Mucosa of stomach (tissue), 1 donor: Measurements from ENCODE around the gene DYRK2.
"Not testable (repeated sequence)": the region's sequence is repeated elsewhere in the genome, so short reads cannot be mapped to it uniquely, and the experiment has no call there.

Experiments
- H3K27me3 ChIP-seq: one replicate; pipeline ENCODE4 v1.7.0; 2013; ENCODE audit warnings: mild to moderate bottlenecking, low read length; ENCODE audit not compliant: control insufficient read depth, insufficient read depth
- H3K36me3 ChIP-seq: one replicate; pipeline ENCODE4 v1.7.0; 2013; ENCODE audit warnings: low read length; ENCODE audit not compliant: control insufficient read depth, insufficient read depth
- H3K4me1 ChIP-seq: one replicate; pipeline ENCODE4 v1.7.0; 2013; ENCODE audit warnings: mild to moderate bottlenecking, low read length; ENCODE audit not compliant: control insufficient read depth, insufficient read depth
- H3K4me3 ChIP-seq: one replicate; pipeline ENCODE4 v1.7.0; 2013; ENCODE audit warnings: low read length
- H3K9ac ChIP-seq: one replicate; pipeline ENCODE4 v1.7.0; 2013; ENCODE audit warnings: mild to moderate bottlenecking, low read length, moderate library complexity
- H3K9me3 ChIP-seq: one replicate; pipeline ENCODE4 v1.7.0; 2013; ENCODE audit warnings: mild to moderate bottlenecking, low read length, moderate library complexity; ENCODE audit not compliant: control insufficient read depth
- donor health status: Pancreatic carcinoma.

Gene DYRK2

GRCh38 chr12:67662910-67663538 is 14.5 kb downstream of the DYRK2 start:
- H3K9ac ChIP-seq = no peak overlapping the region
- H3K4me1 ChIP-seq = peaks cover 22% of the 10 kb centered on the region
- no peak overlapping the region for H3K4me3 ChIP-seq
- no peaks in the 10 kb centered on the region for H3K27me3 ChIP-seq
- H3K9me3 ChIP-seq = no peaks in the 10 kb centered on the region
- H3K36me3 ChIP-seq = no peaks in the 10 kb centered on the region

DNA sequence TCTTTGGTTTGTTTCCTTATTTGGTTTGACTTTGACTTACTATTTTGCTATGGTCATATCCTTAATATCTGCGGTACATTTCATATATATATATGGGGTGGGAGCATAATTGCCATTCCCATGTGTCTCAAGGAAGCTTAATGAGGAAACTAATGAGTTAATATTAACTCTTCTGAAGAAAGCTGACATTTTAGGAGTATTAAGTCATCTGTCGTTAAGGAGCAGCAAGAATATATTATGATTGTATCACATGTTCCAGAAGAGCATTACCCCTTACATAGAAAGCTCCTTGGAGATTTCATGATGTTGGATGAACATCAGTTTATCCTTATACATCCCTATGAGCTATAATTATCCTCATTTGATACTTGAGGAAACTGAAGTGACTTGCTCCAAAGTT is 15.6 kb downstream of the DYRK2 start:
- Histone ChIP-seq H3K4me1 (peaks cover 21% of the 10 kb centered on the region), H3K27me3 (no peaks in the 10 kb centered on the region), H3K9me3 (no peaks in the 10 kb centered on the region), H3K9ac (no peak overlapping the region), H3K4me3 (no peak overlapping the region), H3K36me3 (no peaks in the 10 kb centered on the region)

DNA sequence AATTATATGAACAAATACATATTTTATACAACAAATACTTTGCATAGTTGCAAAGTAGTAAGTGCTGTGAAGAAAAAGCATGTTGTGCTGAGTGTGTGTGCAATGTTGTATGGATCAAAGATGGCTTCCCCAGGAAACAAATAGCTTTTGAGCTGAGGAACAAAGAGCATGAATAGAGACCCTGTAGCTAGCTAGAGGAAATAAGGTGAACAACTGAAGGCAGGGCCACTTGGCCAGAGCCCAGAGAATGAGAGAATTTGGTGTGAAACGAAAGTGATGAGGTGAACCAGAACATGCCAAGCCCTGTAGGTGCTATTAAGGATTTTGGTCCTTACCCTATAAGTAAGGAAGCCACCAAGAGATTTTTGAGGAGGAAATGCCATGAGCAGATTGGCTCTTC is 17.1 kb downstream of the DYRK2 start:
- Histone ChIP-seq H3K36me3 (no peaks in the 10 kb centered on the region), H3K27me3 (no peaks in the 10 kb centered on the region), H3K4me1 (peaks cover 16% of the 10 kb centered on the region), H3K9ac (no peak overlapping the region), H3K4me3 (no peak overlapping the region), H3K9me3 (no peaks in the 10 kb centered on the region)

DNA sequence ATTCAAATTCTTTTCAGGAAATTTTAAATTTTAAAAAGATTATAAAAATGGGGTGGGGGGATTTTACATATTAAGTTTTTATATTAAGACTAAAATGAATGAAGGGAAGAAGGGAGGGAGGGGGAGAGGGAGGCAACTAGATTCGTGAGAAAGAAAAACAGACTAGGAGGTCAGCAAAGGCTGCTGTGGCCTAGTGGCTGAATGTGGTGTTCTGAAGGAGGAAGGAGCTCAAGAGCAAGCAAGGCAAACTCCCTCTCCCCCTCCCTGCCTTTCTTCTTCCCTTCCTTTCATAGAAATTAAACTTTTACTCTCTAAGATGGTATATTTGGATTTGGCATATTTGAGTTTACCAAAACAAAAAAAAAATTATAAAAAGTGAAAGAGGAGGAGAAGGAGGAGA is 18.1 kb downstream of the DYRK2 start:
- H3K4me3 ChIP-seq = no peak overlapping the region
- H3K9me3 ChIP-seq = no peaks in the 10 kb centered on the region
- no peak overlapping the region for H3K9ac ChIP-seq
- H3K36me3 ChIP-seq = no peaks in the 10 kb centered on the region
- H3K4me1 ChIP-seq = peaks cover 16% of the 10 kb centered on the region
- H3K27me3 ChIP-seq = no peaks in the 10 kb centered on the region

- H3K27me3 ChIP-seq = no peaks in the 10 kb centered on the region
- no peaks in the 10 kb centered on the region for H3K9me3 ChIP-seq
- H3K4me3 ChIP-seq = no peak overlapping the region
- H3K9ac ChIP-seq = no peak overlapping the region
- no peaks in the 10 kb centered on the region for H3K36me3 ChIP-seq
- peaks cover 16% of the 10 kb centered on the region for H3K4me1 ChIP-seq
Measured at GRCh38 chr12:67667276-67668073, 18.9 kb downstream of the DYRK2 start.

DNA sequence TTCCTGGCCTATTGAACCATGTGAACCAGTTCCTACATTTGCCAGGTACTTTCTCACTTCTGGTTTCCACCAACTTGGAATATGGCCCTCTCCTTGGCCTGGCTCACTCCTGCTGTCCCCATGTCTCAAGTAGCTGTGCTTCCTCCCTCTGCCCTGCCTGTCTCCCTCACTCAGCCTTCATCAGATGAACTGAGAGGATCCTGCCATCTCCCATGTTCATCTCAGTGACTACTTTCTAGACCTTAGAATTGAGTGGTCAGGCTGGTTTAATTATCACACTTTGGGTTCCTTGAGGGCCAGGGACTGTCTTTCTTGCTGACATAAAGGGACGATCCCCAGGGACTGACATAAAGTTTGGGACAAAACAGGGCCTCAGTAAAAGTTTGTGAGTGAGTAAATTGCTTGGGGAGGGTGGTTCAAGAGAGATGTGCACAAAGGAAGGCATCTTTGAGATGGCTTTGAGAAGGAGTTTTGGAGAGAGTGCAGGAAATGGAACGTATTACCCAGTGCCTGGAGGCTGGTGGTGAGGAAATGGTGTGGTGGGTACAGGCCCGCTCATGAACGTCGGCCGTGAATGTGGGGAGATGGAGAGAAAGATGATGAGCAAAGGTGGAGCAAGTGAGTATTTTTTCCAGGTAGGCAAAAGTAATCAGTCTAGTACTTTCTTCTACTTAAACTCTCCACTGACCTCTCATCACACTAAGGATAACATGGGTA is 20.8 kb downstream of the DYRK2 start:
- H3K4me1 ChIP-seq = peaks cover 16% of the 10 kb centered on the region
- no peaks in the 10 kb centered on the region for H3K27me3 ChIP-seq
- H3K9ac ChIP-seq = no peak overlapping the region
- no peaks in the 10 kb centered on the region for H3K9me3 ChIP-seq
- no peaks in the 10 kb centered on the region for H3K36me3 ChIP-seq
- no peak overlapping the region for H3K4me3 ChIP-seq

GRCh38 chr12:67669934-67670631 is 21.5 kb downstream of the DYRK2 start:
- H3K36me3 ChIP-seq = no peaks in the 10 kb centered on the region
- H3K9me3 ChIP-seq = no peaks in the 10 kb centered on the region
- no peaks in the 10 kb centered on the region for H3K27me3 ChIP-seq
- no peak overlapping the region for H3K9ac ChIP-seq
- H3K4me3 ChIP-seq = no peak overlapping the region
- H3K4me1 ChIP-seq = peaks cover 16% of the 10 kb centered on the region

- no peaks in the 10 kb centered on the region for H3K9me3 ChIP-seq
- no peaks in the 10 kb centered on the region for H3K36me3 ChIP-seq
- H3K4me3 ChIP-seq = no peak overlapping the region
- H3K27me3 ChIP-seq = no peaks in the 10 kb centered on the region
- peaks cover 16% of the 10 kb centered on the region for H3K4me1 ChIP-seq
- H3K9ac ChIP-seq = no peak overlapping the region
Measured at GRCh38 chr12:67671419-67671818, 22.9 kb downstream of the DYRK2 start.

GRCh38 chr12:67671892-67672291 is 23.3 kb downstream of the DYRK2 start:
- Histone ChIP-seq H3K9ac (no peak overlapping the region), H3K4me3 (no peak overlapping the region), H3K36me3 (no peaks in the 10 kb centered on the region), H3K4me1 (peaks cover 14% of the 10 kb centered on the region), H3K9me3 (no peaks in the 10 kb centered on the region), H3K27me3 (no peaks in the 10 kb centered on the region)

- not testable (repeated sequence) for H3K36me3 ChIP-seq, H3K9ac ChIP-seq, H3K4me3 ChIP-seq, H3K9me3 ChIP-seq, H3K4me1 ChIP-seq, H3K27me3 ChIP-seq
Measured at GRCh38 chr12:67672507-67672906, 24.0 kb downstream of the DYRK2 start.

GRCh38 chr12:67673509-67673908 is 25.0 kb downstream of the DYRK2 start:
- H3K9ac ChIP-seq, H3K4me1 ChIP-seq, H3K4me3 ChIP-seq, H3K36me3 ChIP-seq, H3K9me3 ChIP-seq, H3K27me3 ChIP-seq: not testable (repeated sequence)

- no peaks in the 10 kb centered on the region for H3K27me3 ChIP-seq
- H3K4me3 ChIP-seq = no peak overlapping the region
- no peaks in the 10 kb centered on the region for H3K9me3 ChIP-seq
- peaks cover 6% of the 10 kb centered on the region for H3K4me1 ChIP-seq
- H3K9ac ChIP-seq = no peak overlapping the region
- no peaks in the 10 kb centered on the region for H3K36me3 ChIP-seq
Measured at GRCh38 chr12:67674417-67674816, 25.9 kb downstream of the DYRK2 start.
